Stimulated activated naive CD8-positive, alpha-beta T cell treated with anti-CD3 and anti-CD28 coated beads, Interleukin-15, Interleukin-2, amounts not matched to agents 100 U/mL and 50 U/mL, for 24 hours (primary cell): ENCODE data around the gene RFC3.

Experiments used
- ATAC-seq: fragments of 150-1000 bp; cut with Tn5 transposase; one replicate; pipeline ENCODE4 v1.10.0; 2021
- DNase-seq: peaks from one replicate; pipeline ENCODE4 v3.0.0; 2021

Gene RFC3

GRCh38 chr13:33868343-33868994, 50.5 kb downstream of the RFC3 start:
- ATAC-seq: no peak
- no peak for DNase-seq

DNA sequence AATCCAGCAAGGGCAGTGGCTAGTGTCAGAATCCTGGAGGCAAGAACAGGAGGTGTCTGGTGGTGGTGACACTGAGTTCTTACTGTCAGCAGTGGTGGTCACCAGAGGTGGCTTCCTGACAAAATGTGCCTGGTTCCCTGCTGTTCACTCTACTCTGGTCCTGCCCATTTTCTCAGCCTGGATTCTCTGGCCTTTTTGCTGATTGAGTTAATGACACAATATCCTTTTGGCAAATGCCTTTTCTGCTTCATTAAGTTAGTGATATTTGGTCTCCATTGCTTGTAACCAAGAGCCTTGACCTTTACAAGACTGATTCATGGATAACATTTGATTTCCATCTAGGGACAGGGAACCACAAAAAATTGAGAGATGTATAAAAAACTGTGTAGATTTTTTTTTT, 51.1 kb downstream of the RFC3 start:
- DNase-seq: no peak
- ATAC-seq: no peak

GRCh38 chr13:33870046-33870668, 52.2 kb downstream of the RFC3 start:
- DNase-seq: no peak
- no peak for ATAC-seq

GRCh38 chr13:33871207-33872004, 53.5 kb downstream of the RFC3 start:
- DNase-seq: no peak
- no peak for ATAC-seq

DNA sequence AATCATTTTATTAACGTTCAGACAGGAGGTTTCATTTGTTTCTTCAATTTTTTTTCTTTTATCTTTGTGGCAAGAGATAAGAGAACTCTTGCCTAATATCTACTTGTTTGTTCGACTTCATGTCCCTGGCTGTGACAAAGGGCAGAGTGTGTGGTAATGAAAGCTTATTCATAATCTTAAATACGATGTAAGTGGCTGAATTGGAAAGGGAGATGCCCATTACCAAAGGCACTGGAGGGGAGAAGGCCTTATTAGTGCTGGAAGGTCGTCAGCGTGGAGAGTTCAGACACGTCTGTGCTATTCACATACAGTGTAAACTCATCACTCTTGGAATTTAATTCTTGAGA, 54.0 kb downstream of the RFC3 start:
- DNase-seq (no peak), ATAC-seq (no peak)

DNA sequence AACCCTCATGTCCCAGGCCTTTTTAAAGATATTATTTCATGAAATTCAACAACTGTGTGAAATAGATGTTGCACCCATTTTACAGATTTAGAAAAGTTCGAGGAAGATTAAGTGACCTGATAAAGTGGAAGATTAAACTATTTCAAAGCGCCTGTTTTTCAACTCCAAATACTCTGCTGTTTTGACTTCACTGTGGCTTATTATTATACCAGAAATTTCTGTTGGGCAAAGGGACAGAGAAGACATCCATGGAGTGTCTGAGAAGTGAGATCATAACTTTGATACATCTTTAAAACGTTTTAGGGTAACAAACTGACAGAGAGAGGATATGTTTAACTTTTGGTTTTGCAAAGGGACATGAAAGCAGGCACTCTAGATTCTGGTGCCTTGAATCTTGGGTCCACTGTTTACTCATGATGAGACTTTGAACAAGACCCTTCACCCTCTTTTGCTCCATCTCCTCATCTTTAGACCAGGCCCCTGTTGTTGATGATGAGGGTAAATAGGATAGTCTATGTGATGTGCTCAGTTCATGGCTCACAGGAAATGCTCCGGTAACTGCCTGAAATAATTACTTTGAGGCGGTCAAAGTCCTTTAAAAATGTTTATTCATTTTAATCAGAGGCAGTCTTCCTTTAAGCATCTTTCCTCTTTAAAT, 55.4 kb downstream of the RFC3 start:
- ATAC-seq (no peak), DNase-seq (no peak)

DNA sequence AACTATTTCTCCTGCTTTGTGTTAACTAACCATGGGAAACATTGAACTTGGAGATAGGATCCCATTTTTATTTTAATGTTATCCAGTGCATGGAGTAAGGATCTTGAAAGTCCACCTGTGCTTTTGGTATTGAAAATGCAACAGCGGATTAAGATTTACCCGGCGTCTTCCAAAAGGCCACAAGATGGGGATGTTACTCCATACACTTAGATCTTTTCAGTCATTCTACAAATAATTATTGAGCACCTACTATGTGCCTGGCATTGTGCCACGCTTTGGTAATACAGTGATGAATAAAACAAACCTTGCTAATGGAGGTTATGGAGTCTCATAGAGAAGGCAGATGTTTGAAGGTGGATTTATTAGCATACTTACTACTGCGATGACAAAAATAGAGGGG, 56.9 kb downstream of the RFC3 start:
- DNase-seq: no peak
- no peak for ATAC-seq

DNA sequence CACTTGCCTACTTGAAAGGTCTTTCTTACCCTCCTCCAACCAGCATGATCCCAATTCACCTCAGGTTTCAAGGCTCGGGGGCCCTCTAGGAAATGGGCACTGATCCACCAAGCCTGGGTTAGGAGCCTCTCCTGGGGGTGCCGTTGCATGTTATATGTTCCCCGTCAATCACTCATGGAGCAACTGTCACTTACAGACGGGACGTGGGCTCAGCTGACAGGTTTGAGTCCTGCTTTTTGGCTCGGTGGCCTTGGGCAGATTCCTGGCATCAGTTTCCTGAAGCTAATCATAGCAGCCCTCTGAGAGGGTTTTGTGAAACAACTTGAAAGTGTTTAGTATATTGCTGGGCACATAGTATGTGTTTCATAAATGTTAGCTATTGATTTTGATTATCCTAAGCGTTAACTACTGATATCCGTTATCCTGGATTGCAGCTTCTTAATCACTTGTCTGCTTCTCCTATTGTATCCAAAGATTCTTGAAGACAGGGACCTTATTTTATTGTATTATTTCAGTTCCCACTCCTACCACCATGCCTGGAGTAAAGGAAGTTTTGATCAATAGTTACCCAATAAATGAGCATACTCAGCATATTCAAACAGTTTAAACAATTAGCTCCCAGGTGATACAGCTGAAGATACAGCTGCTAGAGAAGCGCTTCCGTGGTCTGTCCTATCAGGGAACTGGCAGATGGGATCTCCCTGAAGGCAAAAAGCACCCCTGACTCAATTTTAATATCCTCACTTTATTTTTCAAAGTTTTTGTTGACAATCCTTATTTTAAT, 57.9 kb downstream of the RFC3 start:
- ATAC-seq: no peak
- DNase-seq: no peak

- ATAC-seq (no peak), DNase-seq (no peak)
Observed at GRCh38 chr13:33876716-33877394, 58.9 kb downstream of the RFC3 start.

- no peak for ATAC-seq
Observed at GRCh38 chr13:33879118-33879517, 61.2 kb downstream of the RFC3 start.

DNA sequence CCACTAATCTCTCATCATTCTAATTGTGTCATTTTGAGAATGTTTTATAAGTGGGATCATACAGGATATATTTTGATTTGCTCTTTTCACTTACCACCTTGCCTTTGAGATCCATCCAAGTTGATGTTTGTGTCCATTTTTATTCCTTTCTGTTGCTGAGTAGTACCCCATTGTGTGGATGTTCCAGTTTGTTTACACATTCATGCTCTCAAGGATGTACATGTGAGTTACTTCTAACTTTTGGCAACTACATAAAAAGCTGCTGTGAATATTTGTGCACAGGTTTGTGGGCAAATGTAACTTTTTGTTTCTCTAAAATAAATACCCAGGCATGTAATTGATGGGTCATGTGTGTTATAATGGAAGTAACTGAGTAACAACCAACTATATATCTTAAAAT, 64.9 kb downstream of the RFC3 start:
- DNase-seq (no peak), ATAC-seq (no peak)

More at GRCh38 chr13:33879118-33879517, 61.2 kb downstream of the RFC3 start:
- DNase-seq: no peak

DNA sequence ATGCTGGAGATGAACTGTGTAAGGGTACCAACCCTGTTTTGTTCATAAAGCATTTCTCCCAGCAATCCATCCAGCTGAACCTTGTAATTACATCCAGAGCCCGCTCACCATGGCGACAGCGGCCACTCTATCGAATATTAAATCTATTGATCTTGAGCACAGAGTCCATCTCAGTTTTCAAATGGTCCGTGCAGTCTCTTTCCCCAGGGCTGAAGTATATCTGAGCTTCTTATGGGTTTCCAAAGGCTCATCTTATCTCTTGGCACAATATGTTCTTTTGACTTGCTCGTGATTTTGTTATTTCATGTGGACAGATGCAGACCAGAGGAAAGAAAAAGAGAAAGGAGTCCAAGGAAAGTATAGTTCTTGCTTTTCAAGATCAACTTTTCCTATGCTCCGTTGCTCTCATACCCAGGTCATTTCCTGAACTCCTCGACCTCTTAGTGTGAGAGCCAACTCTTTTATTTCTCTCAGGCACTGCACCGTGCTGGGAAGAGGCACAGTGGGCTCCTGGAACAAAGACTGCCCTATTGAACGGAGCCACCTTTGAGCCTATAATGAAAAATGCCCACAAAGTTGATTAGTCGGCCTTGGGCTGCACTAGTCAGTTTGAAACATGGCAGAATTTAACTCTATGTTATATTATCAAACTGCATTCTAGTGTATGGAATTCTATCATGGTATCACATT, 66.7 kb downstream of the RFC3 start:
- no peak for DNase-seq
- no peak for ATAC-seq
